ENCODE results near the gene RAP1A.

GRCh38 chr1:111735858-111736544 lies 116.4 kb downstream of the RAP1A start:
- TF ChIP-seq CTCF (IDR thresholded peaks at IDR 0.05) = no peak
- no peak for TF ChIP-seq POLR2A (IDR thresholded peaks at IDR 0.05; ENCODE audit: low read depth)
- no peak for TF ChIP-seq EP300 (IDR thresholded peaks at IDR 0.05)
- no peak for TF ChIP-seq POLR2AphosphoS5 (IDR thresholded peaks at IDR 0.05)

All from esophagus muscularis mucosa (tissue), 4 donors.